GM12878 (cell line): ENCODE data around the gene RFC3. TPM values are rescaled to one million over a fixed set of nuclear protein-coding genes. Genes with fewer than 3 reads are reported as not detected.

Experiments used
- ATAC-seq: fragments of 200-7000 bp; cut with Tn5 transposase; 3 replicates; pipeline ENCODE4 v1.9.1; 2020; ENCODE audit warnings: mild to moderate bottlenecking, moderate library complexity
- BruUV-seq: library from RNA; stranded (reverse); fragments of 400-500 nt; replicated peaks from 2 replicates; lab custom pipeline; 2021; lab: Mats Ljungman, UMichigan
- CTCF ChIA-PET: fragments of 300-600 bp; sonication (Branson Sonifier 250); formaldehyde crosslinking; extraction: SDS; loops from one replicate; lab custom pipeline; 2021; ENCODE audit warnings: inconsistent platforms; lab: Yijun Ruan, JAX
- POLR2A ChIA-PET: fragments of 350-600 bp; formaldehyde crosslinking; extraction: SDS; loops from one replicate; lab custom pipeline; 2021; ENCODE audit warnings: inconsistent platforms; lab: Charles Lee
- RAD21 ChIA-PET: fragments of 300-600 bp; sonication (Branson Sonifier 250); formaldehyde crosslinking; loops from one replicate; lab custom pipeline; 2023; ENCODE audit warnings: antibody characterized with exemption; ENCODE audit not compliant: unreplicated experiment; lab: Charles Lee
- SMC1A ChIA-PET: fragments of 300-600 bp; sonication (Branson Sonifier 250); formaldehyde crosslinking; loops from one replicate; lab custom pipeline; 2023; ENCODE audit not compliant: unreplicated experiment, uncharacterized antibody; lab: Charles Lee
- DNase-seq: peaks from one replicate; pipeline ENCODE4 v3.0.0-alpha.2; 2011; ENCODE audit warnings: low read depth, low spot score
- FAIRE-seq: peaks from 3 replicates; lab custom pipeline; 2011; peaks lifted over from hg19 to GRCh38; lab: Jason Lieb, UNC
- H2AFZ ChIP-seq: 2 replicates; pipeline ENCODE4 v1.6.0; 2011; ENCODE audit warnings: low read depth, low read length, control low read depth; ENCODE audit not compliant: control insufficient read depth
- H3K27ac ChIP-seq: 2 replicates; pipeline ENCODE4 v1.5.1; 2011; ENCODE audit warnings: control low read depth; ENCODE audit not compliant: control insufficient read depth, insufficient read depth
- H3K27me3 ChIP-seq, 2 experiments: replicated peaks in 1 of 2; 2 replicates each; pipeline versions ENCODE4 v1.6.0 to v1.6.1; 2011; ENCODE audit warnings: low read length in 1 of 2; ENCODE audit not compliant: control insufficient read depth in 2 of 2, insufficient read depth in 2 of 2
- H3K36me3 ChIP-seq, 2 experiments: 2 replicates each; pipeline ENCODE4 v1.5.1; 2011; ENCODE audit warnings: low read length in 1 of 2; ENCODE audit not compliant: control insufficient read depth in 2 of 2, insufficient read depth in 2 of 2
- H3K4me1 ChIP-seq: 2 replicates; pipeline ENCODE4 v1.6.1; 2011; ENCODE audit warnings: mild to moderate bottlenecking, low read length, moderate library complexity, mixed read lengths; ENCODE audit not compliant: control insufficient read depth, insufficient read depth
- H3K4me2 ChIP-seq: 2 replicates; pipeline ENCODE4 v1.6.0; 2011; ENCODE audit warnings: control low read depth; ENCODE audit not compliant: control insufficient read depth, insufficient read depth
- H3K4me3 ChIP-seq: fragments of 200-600 bp; sonication (generic); 2 replicates; pipeline ENCODE4 v1.5.1; 2016
- H3K79me2 ChIP-seq: 2 replicates; pipeline ENCODE4 v1.6.0; 2011; ENCODE audit warnings: low read length; ENCODE audit not compliant: control insufficient read depth, insufficient read depth
- H3K9ac ChIP-seq: 2 replicates; pipeline ENCODE4 v1.8.0; 2011; ENCODE audit warnings: low read length, control low read depth, mixed read lengths; ENCODE audit not compliant: control insufficient read depth, insufficient read depth
- H3K9me3 ChIP-seq: replicated peaks from 3 replicates; pipeline ENCODE4 v1.5.1; 2011; ENCODE audit warnings: mild to moderate bottlenecking, low read length; ENCODE audit not compliant: control insufficient read depth, insufficient read depth
- H4K20me1 ChIP-seq: 2 replicates; pipeline ENCODE4 v1.6.0; 2011; ENCODE audit not compliant: control insufficient read depth, insufficient read depth
- FOS ChIP-seq: IDR thresholded peaks from 3 replicates; pipeline ENCODE4 v1.6.1; 2011; ENCODE audit warnings: borderline replicate concordance; ENCODE audit not compliant: insufficient read length; ENCODE audit errors: extremely low read depth
- HDAC6 ChIP-seq: fragments of 200-600 bp; sonication (generic); IDR thresholded peaks from one replicate; pipeline ENCODE4 v1.8.0; 2017; ENCODE audit warnings: antibody characterized with exemption; ENCODE audit not compliant: unreplicated experiment
- TARDBP ChIP-seq: IDR thresholded peaks from 2 replicates; pipeline ENCODE4 v1.6.1; 2016; ENCODE audit warnings: borderline replicate concordance
- ZNF217 ChIP-seq: fragments of 450-650 bp; IDR thresholded peaks from 2 replicates; pipeline ENCODE4 v1.6.1; 2017; ENCODE audit warnings: antibody characterized with exemption, mild to moderate bottlenecking
- ZSCAN29 ChIP-seq: fragments of 450-650 bp; IDR thresholded peaks from 2 replicates; pipeline ENCODE4 v1.6.1; 2017; ENCODE audit warnings: mild to moderate bottlenecking, moderate library complexity
- in situ Hi-C: fragments of 300-500 bp; cut with MboI; formaldehyde crosslinking; loops from 9 replicates; pipeline ENCODE4 v1.14.3; 2018; ENCODE audit warnings: mixed read lengths
- intact Hi-C: fragments of 100-400 bp; cut with micrococcal nuclease; formaldehyde crosslinking; loops from one replicate; pipeline ENCODE4 v1.14.2; 2022; ENCODE audit not compliant: unreplicated experiment
- polyA plus RNA-seq, 11 experiments: library from polyadenylated mRNA; depleted of rRNA in 4 of 11; unstranded in 6 of 11; stranded (reverse) in 5 of 11; fragments of >200 nt; fragmentation: Nextera tagmentation in 4 of 11; fragmentation: Illumina TruSeq in 1 of 11; extraction: Ambion mirVana in 4 of 11; extraction: Trizol in 1 of 11; gene quantifications; 1 replicate in 1 of 11; 2 replicates in 10 of 11; pipeline versions ENCODE4 v1.2.1 to v1.2.3, GENCODE V29; 2011 to 2016; ENCODE audit warnings: inconsistent platforms in 2 of 11, missing spikeins in 2 of 11, low read depth in 1 of 11
- total RNA-seq, 4 experiments: library from RNA; depleted of rRNA in 3 of 4; stranded (reverse); fragments of >200 nt in 3 of 4; fragmentation: Illumina TruSeq in 1 of 4; extraction: Trizol in 1 of 4; gene quantifications; 2 replicates each; pipeline versions ENCODE4 v1.2.1 to v1.2.3, GENCODE V29; 2013 to 2021
- TF ChIP-seq, protein P1 (sequence below): fragments of 450-650 bp; IDR thresholded peaks from 2 replicates; pipeline ENCODE4 v1.6.1; 2017; ENCODE audit warnings: low read depth, mild to moderate bottlenecking, moderate library complexity

Gene RFC3
- total and polyA plus RNA-seq, 10 of the 15 experiments (the other 5 are each of a cell fraction or from before 2014, with no cell fraction given): 57.6 to 98.9 (median 81.3) TPM

DNA sequence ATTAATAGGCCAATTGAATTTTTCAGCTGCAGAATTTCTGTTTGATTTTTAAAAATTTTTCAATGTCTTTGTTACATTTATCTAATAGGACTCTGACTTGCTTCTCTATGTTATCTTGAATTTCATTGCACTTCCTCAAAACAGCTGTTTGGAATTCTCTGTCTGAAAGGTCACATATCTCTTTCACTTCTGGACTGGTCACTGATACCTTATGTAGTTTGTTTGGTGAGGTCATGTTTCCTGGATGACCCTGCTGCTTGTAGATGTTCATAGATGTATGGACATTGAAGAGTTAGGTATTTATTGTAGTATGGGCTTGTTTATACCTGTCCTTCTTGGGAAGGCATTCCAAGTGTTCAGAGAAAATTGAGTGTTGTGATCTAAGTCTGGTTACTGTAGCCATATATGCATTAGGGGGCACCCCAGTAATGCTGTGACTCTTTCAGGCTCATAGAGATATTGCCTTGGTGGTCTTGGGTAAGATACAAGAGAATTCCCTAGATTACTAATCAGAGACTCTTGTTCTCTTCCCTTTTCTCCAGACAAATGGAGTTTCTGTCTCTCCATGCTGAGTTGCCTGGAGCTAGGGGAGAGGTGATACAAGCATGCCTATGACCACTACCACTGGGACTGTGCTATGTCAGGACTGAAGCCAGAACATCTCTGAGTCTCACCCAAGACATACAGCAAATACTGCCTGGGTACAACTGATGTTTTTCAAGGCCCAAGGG is 27.8 kb downstream of the RFC3 start:
- TF ChIP-seq ZNF217 (no peak), HDAC6 (no peak), TARDBP (no peak), ZSCAN29 (no peak), FOS (no peak)
- TF ChIP-seq, protein P1, sequence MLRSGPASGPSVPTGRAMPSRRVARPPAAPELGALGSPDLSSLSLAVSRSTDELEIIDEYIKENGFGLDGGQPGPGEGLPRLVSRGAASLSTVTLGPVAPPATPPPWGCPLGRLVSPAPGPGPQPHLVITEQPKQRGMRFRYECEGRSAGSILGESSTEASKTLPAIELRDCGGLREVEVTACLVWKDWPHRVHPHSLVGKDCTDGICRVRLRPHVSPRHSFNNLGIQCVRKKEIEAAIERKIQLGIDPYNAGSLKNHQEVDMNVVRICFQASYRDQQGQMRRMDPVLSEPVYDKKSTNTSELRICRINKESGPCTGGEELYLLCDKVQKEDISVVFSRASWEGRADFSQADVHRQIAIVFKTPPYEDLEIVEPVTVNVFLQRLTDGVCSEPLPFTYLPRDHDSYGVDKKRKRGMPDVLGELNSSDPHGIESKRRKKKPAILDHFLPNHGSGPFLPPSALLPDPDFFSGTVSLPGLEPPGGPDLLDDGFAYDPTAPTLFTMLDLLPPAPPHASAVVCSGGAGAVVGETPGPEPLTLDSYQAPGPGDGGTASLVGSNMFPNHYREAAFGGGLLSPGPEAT: no peak
- Histone ChIP-seq H3K4me2 (no peak overlapping the region), H3K9me3 (no peaks in the 10 kb centered on the region), H3K27ac (no peak overlapping the region), H3K4me1 (0 out of 2 replicates have a peak, but pooled peaks cover 3% of the 10 kb centered on the region), H3K4me3 (no peak overlapping the region), H3K9ac (no peak overlapping the region), H3K79me2 (no peaks in the 10 kb centered on the region), H3K27me3 (no peaks in the 10 kb centered on the region), H3K36me3 (peaks cover 0 to 17% of the 10 kb centered on the region in 2 experiments), H2AFZ (no peak overlapping the region), H4K20me1 (no peaks in the 10 kb centered on the region)
- POLR2A ChIA-PET: no interaction called here
- DNase-seq (no peak), FAIRE-seq (no peak), ATAC-seq (peak; percentile 12; the same call in 2 of the 3 replicates)
- SMC1A ChIA-PET: no interaction called here
- in situ Hi-C loops: no loop called here
- CTCF ChIA-PET: no interaction called here
- RAD21 ChIA-PET: no interaction called here
- intact Hi-C loops: no loop called here
- no TSS peak for BruUV-seq
